SK-N-SH (cell line): ENCODE data around the gene AMT. TPM values are rescaled to one million over a fixed set of nuclear protein-coding genes. Genes with fewer than 3 reads are reported as not detected.

Experiments used
- CTCF ChIA-PET: fragments of 300-600, 350-600 bp; formaldehyde crosslinking; extraction: SDS; loops from one replicate; lab custom pipeline; 2021; lab: Yijun Ruan, JAX
- POLR2A ChIA-PET: fragments of 350-600 bp; sonication (Branson Sonifier 250); formaldehyde crosslinking; extraction: SDS; loops from one replicate; lab custom pipeline; 2020; ENCODE audit warnings: antibody characterized with exemption, inconsistent platforms; lab: Yijun Ruan, JAX
- DNase-seq: peaks from one replicate; pipeline ENCODE4 v3.0.0; 2012
- H2AFZ ChIP-seq: fragments of 200-600 bp; sonication (generic); 2 replicates; pipeline ENCODE4 v1.8.1; 2016; ENCODE audit warnings: antibody characterized with exemption, mild to moderate bottlenecking, low read depth
- H3F3A ChIP-seq: fragments of 200-600 bp; sonication (generic); replicated peaks from 2 replicates; pipeline ENCODE3; 2016; ENCODE audit warnings: antibody characterized with exemption, mild to moderate bottlenecking; ENCODE audit not compliant: insufficient read depth
- H3K27ac ChIP-seq, 2 experiments: fragments of 200-500 bp in 1 of 2; fragments of 200-600 bp in 1 of 2; sonication (Bioruptor generic) in 1 of 2; sonication (generic), shearing (Covaris generic) in 1 of 2; 2 replicates each; pipeline versions ENCODE4 v1.5.1 to v1.6.1; 2014 to 2016; ENCODE audit warnings: low read depth in 2 of 2, inconsistent platforms in 1 of 2, low read length in 1 of 2, mild to moderate bottlenecking in 1 of 2, mixed read lengths in 1 of 2
- H3K27me3 ChIP-seq: fragments of 200-600 bp; sonication (generic), shearing (Covaris generic); 2 replicates; pipeline ENCODE4 v1.6.1; 2016; ENCODE audit warnings: mixed run types; ENCODE audit not compliant: insufficient read depth
- H3K36me3 ChIP-seq, 2 experiments: fragments of 200-500 bp in 1 of 2; fragments of 200-600 bp in 1 of 2; sonication (Bioruptor generic) in 1 of 2; sonication (generic) in 1 of 2; replicated peaks in 1 of 2; 2 replicates each; pipeline versions ENCODE3 to v1.5.1; 2014 to 2016; ENCODE audit warnings: low read length in 1 of 2, mild to moderate bottlenecking in 1 of 2; ENCODE audit not compliant: insufficient read depth in 2 of 2, control insufficient read depth in 1 of 2
- H3K4me1 ChIP-seq, 2 experiments: fragments of 200-500 bp in 1 of 2; fragments of 200-600 bp in 1 of 2; sonication (Bioruptor generic) in 1 of 2; sonication (generic), shearing (Covaris generic) in 1 of 2; 2 replicates each; pipeline versions ENCODE4 v1.5.1 to v1.6.1; 2014 to 2016; ENCODE audit warnings: low read depth in 1 of 2, low read length in 1 of 2, mixed run types in 1 of 2; ENCODE audit not compliant: insufficient read depth in 2 of 2, control insufficient read depth in 1 of 2
- H3K4me2 ChIP-seq: fragments of 200-600 bp; sonication (generic), shearing (Covaris generic); 2 replicates; pipeline ENCODE4 v1.6.1; 2017; ENCODE audit warnings: mixed run types
- H3K4me3 ChIP-seq, 2 experiments: fragments of 200-500 bp in 1 of 2; fragments of 200-600 bp in 1 of 2; sonication (Bioruptor generic) in 1 of 2; sonication (generic), shearing (Covaris generic) in 1 of 2; 2 replicates each; pipeline versions ENCODE4 v1.5.1 to v1.8.1; 2014 to 2016; ENCODE audit warnings: low read depth in 2 of 2, inconsistent platforms in 1 of 2, low read length in 1 of 2, mild to moderate bottlenecking in 1 of 2, mixed read lengths in 1 of 2, moderate library complexity in 1 of 2
- H3K79me2 ChIP-seq: fragments of 200-600 bp; sonication (generic); 2 replicates; pipeline ENCODE4 v1.8.1; 2017; ENCODE audit warnings: mild to moderate bottlenecking; ENCODE audit not compliant: insufficient read depth
- H3K9ac ChIP-seq: fragments of 200-600 bp; sonication (generic); 2 replicates; pipeline ENCODE4 v1.6.1; 2017; ENCODE audit warnings: mixed run types
- H3K9me2 ChIP-seq: fragments of 200-600 bp; sonication (generic); 2 replicates; pipeline ENCODE4 v1.6.1; 2017; ENCODE audit warnings: mixed run types
- H3K9me3 ChIP-seq: fragments of 200-600 bp; sonication (generic); 2 replicates; pipeline ENCODE4 v1.6.1; 2017; ENCODE audit warnings: mixed run types, mild to moderate bottlenecking, moderate library complexity
- H4K20me1 ChIP-seq: fragments of 200-600 bp; sonication (generic); 2 replicates; pipeline ENCODE4 v1.6.1; 2017; ENCODE audit warnings: mild to moderate bottlenecking, mixed run types; ENCODE audit not compliant: insufficient read depth
- ELF1 ChIP-seq: IDR thresholded peaks from 2 replicates; pipeline ENCODE4 v1.4.0; 2012
- EP300 ChIP-seq, 2 experiments: IDR thresholded peaks; 2 replicates each; pipeline versions ENCODE4 v1.4.0 to v1.6.1; 2012; ENCODE audit warnings: borderline replicate concordance in 1 of 2, low read depth in 1 of 2, low read length in 1 of 2
- FOSL2 ChIP-seq: IDR thresholded peaks from 2 replicates; pipeline ENCODE4 v1.4.0; 2012; ENCODE audit warnings: low read depth, mild to moderate bottlenecking, moderate library complexity, borderline replicate concordance
- FOXJ3 ChIP-seq: sonication (generic); formaldehyde crosslinking; IDR thresholded peaks from 2 replicates; pipeline ENCODE4 v1.5.1; 2020; ENCODE audit warnings: mild to moderate bottlenecking, missing genetic modification reagents
- FOXM1 ChIP-seq: IDR thresholded peaks from 2 replicates; pipeline ENCODE4 v1.4.0; 2012; ENCODE audit warnings: low read depth, mild to moderate bottlenecking
- JUND ChIP-seq: IDR thresholded peaks from 2 replicates; pipeline ENCODE4 v1.4.0; 2012
- NFIC ChIP-seq: IDR thresholded peaks from 2 replicates; pipeline ENCODE4 v1.4.0; 2012; ENCODE audit warnings: borderline replicate concordance
- NRF1 ChIP-seq: IDR thresholded peaks from 2 replicates; pipeline ENCODE4 v1.6.1; 2012; ENCODE audit warnings: low read depth, mild to moderate bottlenecking, low read length
- POLR2AphosphoS5 ChIP-seq: IDR thresholded peaks from 2 replicates; pipeline ENCODE4 v1.6.1; 2012; ENCODE audit warnings: low read depth, low read length
- RAD21 ChIP-seq: IDR thresholded peaks from 2 replicates; pipeline ENCODE4 v1.6.1; 2012; ENCODE audit warnings: mild to moderate bottlenecking, low read length
- RXRA ChIP-seq: IDR thresholded peaks from 2 replicates; pipeline ENCODE4 v1.4.0; 2012; ENCODE audit warnings: low read depth, mild to moderate bottlenecking, borderline replicate concordance
- SIN3A ChIP-seq: IDR thresholded peaks from 2 replicates; pipeline ENCODE4 v1.6.1; 2012; ENCODE audit warnings: low read depth, mild to moderate bottlenecking, low read length, moderate library complexity, borderline replicate concordance
- TAF1 ChIP-seq: IDR thresholded peaks from 2 replicates; pipeline ENCODE4 v1.6.1; 2012; ENCODE audit warnings: low read depth, mild to moderate bottlenecking, low read length, moderate library complexity, borderline replicate concordance
- TCF12 ChIP-seq: IDR thresholded peaks from 2 replicates; pipeline ENCODE4 v1.4.0; 2012
- WGBS: methylation state at CpG from one replicate; pipeline ENCODE4 v1.1.6; 2017; ENCODE audit warnings: low lambda C conversion rate; 5-methylcytosine and 5-hydroxymethylcytosine counted together
- polyA plus RNA-seq, 3 experiments: library from polyadenylated mRNA; depleted of rRNA; stranded (reverse); fragments of >200 nt; gene quantifications; 2 replicates each; pipeline ENCODE4 v1.2.3, GENCODE V29; 2012
- TF ChIP-seq, protein P1 (sequence below): fragments of 200-600 bp; sonication (generic); IDR thresholded peaks from 2 replicates; pipeline ENCODE4 v1.6.1; 2017; ENCODE audit warnings: antibody characterized with exemption, mild to moderate bottlenecking, moderate library complexity
- TF ChIP-seq, protein P2 (sequence below): fragments of 150-350 bp; IDR thresholded peaks from 2 replicates; pipeline ENCODE4 v1.6.1; 2017; ENCODE audit warnings: antibody characterized with exemption, low read length, low read depth, borderline replicate concordance
- TF ChIP-seq, protein P3 (sequence below): IDR thresholded peaks from 2 replicates; pipeline ENCODE4 v1.4.0; 2012; ENCODE audit warnings: low read depth, borderline replicate concordance

Gene AMT
- polyA plus RNA-seq, 1 of the 3 experiments (the other 2 are of a cell fraction): 17.6 TPM

DNA sequence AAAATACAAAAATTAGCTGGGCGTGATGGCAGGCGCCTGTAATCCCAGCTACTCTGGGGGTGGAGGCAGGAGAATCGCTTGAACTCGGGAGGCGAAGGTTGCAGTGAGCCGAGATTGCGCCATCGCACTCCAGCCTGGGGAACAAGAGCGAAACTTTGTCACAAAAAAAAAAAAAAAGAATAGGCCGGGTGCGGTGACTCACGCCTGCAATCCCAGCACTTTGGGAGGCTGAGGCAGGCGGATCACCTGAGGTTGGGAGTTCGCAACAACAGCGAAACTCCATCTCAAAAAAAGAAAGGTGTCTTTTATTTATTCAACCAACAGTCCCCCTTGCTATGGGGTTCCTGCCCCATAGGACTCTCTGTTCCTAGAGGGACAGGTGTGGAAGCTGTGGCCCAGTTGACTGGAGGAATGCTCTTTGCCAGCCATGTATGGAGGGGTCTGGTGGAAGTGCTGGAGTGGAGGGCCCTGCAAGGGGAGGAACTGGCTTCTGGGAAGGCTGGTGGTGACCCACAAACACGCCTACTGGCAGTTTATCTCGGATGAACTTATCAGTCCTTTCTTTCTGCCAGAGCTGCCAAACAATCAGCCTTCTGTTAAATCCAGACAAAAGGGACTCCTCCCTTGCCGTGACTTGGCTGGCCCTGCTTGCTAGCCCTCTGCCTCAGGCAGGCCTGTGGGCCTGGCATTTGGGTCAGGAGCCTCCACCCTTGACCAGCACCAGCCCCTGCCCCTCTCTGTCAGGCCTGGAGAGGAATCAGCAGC, 43.2 kb upstream of the AMT start:
- WGBS: 92% methylated on average over 16 of the region's 18 CpGs
- ChIA-PET POLR2A (interaction anchor here (0.6 kb wide), 1 partner anchor 10 kb away, joined by 4 read pairs; no protein-coding TSS in a partner anchor), CTCF (interaction anchor here (1.3 to 2.0 kb wide), 2 partner anchors 16 to 74 kb away, joined by 4 to 5 read pairs; no protein-coding TSS in a partner anchor)
- Histone ChIP-seq H3K79me2 (no peaks in the 10 kb centered on the region), H3K27ac (peak overlapping the region in 1 of 2 experiments; percentile 5; a peak in 1 of 4 replicates), H3K9ac (no peak overlapping the region), H3K4me1 (peaks cover 13 to 15% of the 10 kb centered on the region in 2 experiments; a peak in 3 of 4 replicates), H4K20me1 (no peaks in the 10 kb centered on the region), H3K27me3 (no peaks in the 10 kb centered on the region), H3F3A (peaks cover 13% of the 10 kb centered on the region), H3K9me3 (no peaks in the 10 kb centered on the region), H3K9me2 (no peaks in the 10 kb centered on the region), H3K36me3 (no peaks in the 10 kb centered on the region), H2AFZ (no peak overlapping the region), H3K4me3 (no peak overlapping the region), H3K4me2 (no peak overlapping the region)
- TF ChIP-seq NRF1: no peak
- TF ChIP-seq RAD21: no peak
- TF ChIP-seq, protein P1, sequence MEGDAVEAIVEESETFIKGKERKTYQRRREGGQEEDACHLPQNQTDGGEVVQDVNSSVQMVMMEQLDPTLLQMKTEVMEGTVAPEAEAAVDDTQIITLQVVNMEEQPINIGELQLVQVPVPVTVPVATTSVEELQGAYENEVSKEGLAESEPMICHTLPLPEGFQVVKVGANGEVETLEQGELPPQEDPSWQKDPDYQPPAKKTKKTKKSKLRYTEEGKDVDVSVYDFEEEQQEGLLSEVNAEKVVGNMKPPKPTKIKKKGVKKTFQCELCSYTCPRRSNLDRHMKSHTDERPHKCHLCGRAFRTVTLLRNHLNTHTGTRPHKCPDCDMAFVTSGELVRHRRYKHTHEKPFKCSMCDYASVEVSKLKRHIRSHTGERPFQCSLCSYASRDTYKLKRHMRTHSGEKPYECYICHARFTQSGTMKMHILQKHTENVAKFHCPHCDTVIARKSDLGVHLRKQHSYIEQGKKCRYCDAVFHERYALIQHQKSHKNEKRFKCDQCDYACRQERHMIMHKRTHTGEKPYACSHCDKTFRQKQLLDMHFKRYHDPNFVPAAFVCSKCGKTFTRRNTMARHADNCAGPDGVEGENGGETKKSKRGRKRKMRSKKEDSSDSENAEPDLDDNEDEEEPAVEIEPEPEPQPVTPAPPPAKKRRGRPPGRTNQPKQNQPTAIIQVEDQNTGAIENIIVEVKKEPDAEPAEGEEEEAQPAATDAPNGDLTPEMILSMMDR: no peak
- TF ChIP-seq, protein P2, sequence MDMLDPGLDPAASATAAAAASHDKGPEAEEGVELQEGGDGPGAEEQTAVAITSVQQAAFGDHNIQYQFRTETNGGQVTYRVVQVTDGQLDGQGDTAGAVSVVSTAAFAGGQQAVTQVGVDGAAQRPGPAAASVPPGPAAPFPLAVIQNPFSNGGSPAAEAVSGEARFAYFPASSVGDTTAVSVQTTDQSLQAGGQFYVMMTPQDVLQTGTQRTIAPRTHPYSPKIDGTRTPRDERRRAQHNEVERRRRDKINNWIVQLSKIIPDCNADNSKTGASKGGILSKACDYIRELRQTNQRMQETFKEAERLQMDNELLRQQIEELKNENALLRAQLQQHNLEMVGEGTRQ: no peak
- no peak for TF ChIP-seq FOXM1
- TF ChIP-seq NFIC: no peak
- no peak for TF ChIP-seq FOXJ3 (CRISPR knock-in tag)
- no peak for TF ChIP-seq JUND
- no peak for TF ChIP-seq FOSL2
- TF ChIP-seq, protein P3, sequence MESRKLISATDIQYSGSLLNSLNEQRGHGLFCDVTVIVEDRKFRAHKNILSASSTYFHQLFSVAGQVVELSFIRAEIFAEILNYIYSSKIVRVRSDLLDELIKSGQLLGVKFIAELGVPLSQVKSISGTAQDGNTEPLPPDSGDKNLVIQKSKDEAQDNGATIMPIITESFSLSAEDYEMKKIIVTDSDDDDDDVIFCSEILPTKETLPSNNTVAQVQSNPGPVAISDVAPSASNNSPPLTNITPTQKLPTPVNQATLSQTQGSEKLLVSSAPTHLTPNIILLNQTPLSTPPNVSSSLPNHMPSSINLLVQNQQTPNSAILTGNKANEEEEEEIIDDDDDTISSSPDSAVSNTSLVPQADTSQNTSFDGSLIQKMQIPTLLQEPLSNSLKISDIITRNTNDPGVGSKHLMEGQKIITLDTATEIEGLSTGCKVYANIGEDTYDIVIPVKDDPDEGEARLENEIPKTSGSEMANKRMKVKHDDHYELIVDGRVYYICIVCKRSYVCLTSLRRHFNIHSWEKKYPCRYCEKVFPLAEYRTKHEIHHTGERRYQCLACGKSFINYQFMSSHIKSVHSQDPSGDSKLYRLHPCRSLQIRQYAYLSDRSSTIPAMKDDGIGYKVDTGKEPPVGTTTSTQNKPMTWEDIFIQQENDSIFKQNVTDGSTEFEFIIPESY: no peak
- no peak for TF ChIP-seq TCF12
- TF ChIP-seq ELF1: no peak
- TF ChIP-seq TAF1: no peak
- TF ChIP-seq EP300 (IDR thresholded peaks at IDR 0.05; ENCODE audit: borderline replicate concordance in 1 of 2, low read depth in 1 of 2, low read length in 1 of 2): no peak
- no peak for TF ChIP-seq POLR2AphosphoS5
- no peak for TF ChIP-seq RXRA
- no peak for TF ChIP-seq SIN3A
- DNase-seq: peak; percentile 34
